Measurements from ENCODE around the gene SPANXD.

SPANXD gene

GRCh38 chrX:141662781-141663180 lies 35.8 kb downstream of the SPANXD start:
- H3K36me3 ChIP-seq (ENCODE audit: control insufficient read depth in 5 of 5, insufficient read depth in 5 of 5, low read length in 5 of 5) = no peaks in the 10 kb centered on the region

DNA sequence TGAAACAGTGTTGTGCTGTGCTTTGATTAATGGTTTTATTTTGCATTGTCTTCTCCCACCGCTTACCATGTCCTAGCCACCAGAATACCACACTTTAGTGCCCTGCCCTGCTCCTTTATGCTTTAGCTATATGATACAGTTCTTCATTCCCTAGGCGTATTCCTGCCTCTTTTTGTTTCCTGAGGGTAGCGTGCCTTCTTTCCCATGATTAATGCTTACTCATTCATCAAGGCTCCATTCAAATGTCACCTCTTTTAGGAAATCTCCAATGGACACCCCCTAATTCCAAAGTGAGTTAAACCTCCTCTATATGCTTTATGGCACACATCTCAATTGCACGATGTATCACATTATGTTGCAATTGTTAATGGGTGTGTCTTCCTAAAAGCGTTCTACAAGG lies 46.3 kb downstream of the SPANXD start:
- no peak overlapping the region for H3K4me3 ChIP-seq (ENCODE audit: low read depth in 1 of 5, low read length in 5 of 5)
- H3K27me3 ChIP-seq (ENCODE audit: control insufficient read depth in 5 of 5, insufficient read depth in 4 of 5, low read length in 5 of 5) = no peaks in the 10 kb centered on the region
- H3K9ac ChIP-seq (ENCODE audit: low read length in 5 of 5) = no peak overlapping the region
- no peaks in the 10 kb centered on the region for H3K36me3 ChIP-seq (ENCODE audit: control insufficient read depth in 5 of 5, insufficient read depth in 5 of 5, low read length in 5 of 5)
- no peaks in the 10 kb centered on the region for H3K4me1 ChIP-seq (ENCODE audit: control insufficient read depth in 5 of 5, insufficient read depth in 5 of 5, low read length in 5 of 5)
- H3K9me3 ChIP-seq (ENCODE audit: control insufficient read depth in 5 of 5, low read length in 5 of 5) = no peaks in the 10 kb centered on the region
- no peak overlapping the region for H3K27ac ChIP-seq (ENCODE audit: low read depth, low read length)

More at GRCh38 chrX:141662781-141663180, 35.8 kb downstream of the SPANXD start:
- Histone ChIP-seq H3K9ac (ENCODE audit: low read length in 5 of 5) (no peak overlapping the region), H3K9me3 (ENCODE audit: control insufficient read depth in 5 of 5, low read length in 5 of 5) (no peaks in the 10 kb centered on the region), H3K27ac (ENCODE audit: low read depth, low read length) (no peak overlapping the region), H3K4me1 (ENCODE audit: control insufficient read depth in 5 of 5, insufficient read depth in 5 of 5, low read length in 5 of 5) (no peaks in the 10 kb centered on the region), H3K27me3 (ENCODE audit: control insufficient read depth in 5 of 5, insufficient read depth in 4 of 5, low read length in 5 of 5) (no peaks in the 10 kb centered on the region), H3K4me3 (ENCODE audit: low read depth in 1 of 5, low read length in 5 of 5) (no peak overlapping the region)
